HG03432 (cell line): ENCODE measurements around the gene ABCF1.
A peak's percentile ranks its signal among the peaks of the same experiment; 100 is the strongest.
"Not testable (repeated sequence)": the region's sequence is repeated elsewhere in the genome, so short reads cannot be mapped to it uniquely, and the experiment has no call there.

Experiments
- ATAC-seq: cut with Tn5 transposase; IDR thresholded peaks from one replicate; pipeline ENCODE4 v1.9.1; 2021; ENCODE audit warnings: mild to moderate bottlenecking, moderate library complexity; ENCODE audit not compliant: unreplicated experiment

Gene ABCF1

GRCh38 chr6:30571075-30571761 lies at the start of gene ABCF1:
TSS of gene ABCF1 (plus strand) at chr6:30571442. CDS start at chr6:30571488, 46 bp downstream.
- ATAC-seq: peak; percentile 92

- ATAC-seq: not testable (repeated sequence)
These were observed 49.3 kb upstream of the ABCF1 start for GRCh38 chr6:30521952-30522351.

- ATAC-seq: not testable (repeated sequence)
These were observed 44.8 kb upstream of the ABCF1 start for GRCh38 chr6:30526444-30526843.

DNA sequence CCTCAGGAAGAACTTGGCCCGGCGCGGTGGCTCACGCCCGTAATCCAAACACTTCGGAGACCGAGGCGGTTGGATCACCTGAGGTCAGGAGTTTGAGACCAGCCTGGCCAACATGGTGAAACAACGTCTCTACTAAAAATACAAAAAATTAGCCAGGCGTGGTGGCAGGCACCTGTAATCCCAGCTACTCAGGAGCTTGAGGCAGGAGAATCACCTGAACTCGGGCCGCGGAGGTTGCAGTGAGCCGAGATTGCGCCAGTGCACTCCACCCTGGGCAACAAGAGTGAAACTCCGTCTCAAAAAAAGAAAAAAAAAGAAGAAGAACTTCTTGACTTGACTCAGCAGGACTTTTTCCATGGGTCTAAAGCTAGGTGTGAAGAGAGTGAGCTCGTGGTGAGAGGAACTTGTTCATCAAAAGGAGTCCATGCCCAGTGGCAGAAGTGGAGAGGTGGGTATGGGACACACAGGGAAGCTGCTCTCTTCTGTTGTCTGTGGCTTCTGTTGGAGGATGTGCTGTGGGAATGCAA lies 41.8 kb upstream of the ABCF1 start:
- ATAC-seq: peak; percentile 32

GRCh38 chr6:30530014-30530413 lies 41.2 kb upstream of the ABCF1 start:
- ATAC-seq: no peak

DNA sequence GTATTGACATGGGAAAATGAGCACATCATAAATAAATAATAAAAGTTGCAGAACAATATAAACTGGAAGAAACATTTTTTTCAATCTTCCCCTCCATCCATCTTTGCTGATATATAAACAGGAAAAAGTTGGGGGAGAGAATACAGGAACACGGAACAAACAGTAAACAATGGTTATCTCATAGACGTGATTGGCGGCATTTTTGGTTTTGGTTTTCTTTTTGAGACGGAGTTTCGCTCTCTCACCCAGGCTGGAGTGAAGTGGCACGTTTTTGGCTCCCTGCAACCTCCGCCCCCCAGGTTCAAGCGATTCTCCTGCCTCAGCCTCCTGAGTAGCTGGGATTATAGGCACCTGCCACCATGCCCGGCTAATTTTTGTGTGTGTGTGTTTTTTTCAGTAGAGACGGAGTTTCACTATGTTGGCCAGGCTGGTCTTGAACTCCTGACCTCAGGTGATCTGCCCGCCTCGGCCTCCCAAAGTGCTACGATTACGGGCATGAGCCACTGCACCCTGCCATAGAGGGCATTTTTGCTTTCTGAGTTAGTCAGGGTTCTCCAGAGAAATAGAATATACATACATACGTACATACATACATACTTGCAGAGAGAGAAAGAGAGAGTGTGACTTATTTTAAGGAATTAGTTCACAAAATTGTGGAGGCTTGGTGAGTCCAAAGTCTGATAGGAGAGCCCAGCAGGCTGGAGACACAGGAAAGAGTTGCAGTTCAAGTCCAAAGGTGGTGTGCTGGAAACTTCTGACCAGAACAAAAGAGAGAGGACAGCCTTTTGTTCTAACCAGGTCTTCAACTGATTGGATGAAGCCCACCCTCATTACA lies 37.6 kb upstream of the ABCF1 start:
- ATAC-seq: no peak

DNA sequence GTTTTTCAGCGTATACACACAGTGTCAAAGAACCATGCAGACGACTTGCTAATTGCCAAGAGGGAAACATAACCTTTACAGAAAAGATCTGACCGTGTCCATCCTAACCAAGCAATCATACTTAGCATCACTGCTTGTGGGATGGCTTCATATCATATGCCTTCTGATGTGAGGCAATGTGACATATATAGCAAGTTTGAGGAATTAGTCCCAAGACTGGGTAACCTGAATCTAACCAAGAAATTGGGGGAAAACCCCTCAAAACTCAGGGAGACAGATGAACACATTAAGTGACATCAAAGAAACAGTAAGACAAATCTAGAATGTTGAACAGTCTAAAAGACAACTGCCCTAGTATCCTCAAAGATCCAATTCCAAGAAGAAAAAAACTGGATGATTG lies 33.3 kb upstream of the ABCF1 start:
- no peak for ATAC-seq

GRCh38 chr6:30541515-30542403 lies 29.5 kb upstream of the ABCF1 start:
- no peak for ATAC-seq

DNA sequence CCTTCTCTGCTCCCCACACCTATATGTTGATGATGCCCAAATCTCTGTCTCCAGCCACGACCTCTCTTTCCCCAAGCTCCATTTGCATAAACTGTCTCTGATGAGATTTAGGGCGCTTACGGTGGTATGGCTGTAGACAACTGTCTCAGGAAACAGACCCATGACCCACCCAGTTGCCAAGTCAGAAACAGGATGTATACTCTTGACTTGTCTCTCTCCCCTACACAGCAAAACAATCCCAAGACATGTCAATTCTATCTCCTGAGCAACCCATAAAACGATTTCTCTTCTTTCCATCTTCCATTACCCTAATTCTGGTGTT lies 28.9 kb upstream of the ABCF1 start:
- ATAC-seq: no peak

DNA sequence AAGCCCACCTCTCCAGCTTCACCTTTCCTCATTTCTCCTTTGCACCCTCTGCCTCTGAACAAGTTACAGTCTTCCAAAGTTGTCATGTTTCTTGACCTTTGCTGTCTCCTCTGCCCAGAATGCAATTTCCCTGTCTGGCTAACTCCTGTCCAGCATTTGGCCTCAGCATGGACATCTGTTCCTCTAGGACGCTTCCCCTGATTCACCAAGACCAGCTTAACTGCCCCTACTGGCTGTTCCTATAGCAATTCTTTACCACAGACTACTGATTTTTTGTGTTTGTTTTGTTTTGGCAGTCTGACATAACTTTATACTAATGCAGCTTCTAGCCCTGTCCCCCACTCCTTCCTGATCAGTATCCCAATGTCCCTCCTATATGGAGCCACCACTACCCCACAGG lies 28.3 kb upstream of the ABCF1 start:
- ATAC-seq: no peak

DNA sequence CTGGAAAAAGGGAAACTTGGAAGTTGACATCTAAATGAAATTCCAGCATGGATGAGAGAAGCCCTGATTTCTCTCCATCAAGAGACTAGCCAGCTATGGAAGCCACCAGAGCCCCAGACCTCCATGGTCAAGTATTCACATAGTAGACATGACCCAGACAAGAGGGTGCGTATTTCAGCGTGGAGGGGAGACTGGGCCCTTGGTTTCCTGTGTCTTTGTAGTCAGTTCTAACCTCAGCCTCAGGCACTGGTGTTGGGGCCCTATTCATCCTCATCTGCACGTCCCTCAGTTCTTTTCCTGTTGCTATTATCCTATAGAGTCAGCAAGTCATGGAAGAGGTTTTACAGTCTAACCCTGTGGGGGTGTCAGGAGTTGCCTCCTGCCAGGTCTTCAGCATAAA lies 27.4 kb upstream of the ABCF1 start:
- no peak for ATAC-seq

DNA sequence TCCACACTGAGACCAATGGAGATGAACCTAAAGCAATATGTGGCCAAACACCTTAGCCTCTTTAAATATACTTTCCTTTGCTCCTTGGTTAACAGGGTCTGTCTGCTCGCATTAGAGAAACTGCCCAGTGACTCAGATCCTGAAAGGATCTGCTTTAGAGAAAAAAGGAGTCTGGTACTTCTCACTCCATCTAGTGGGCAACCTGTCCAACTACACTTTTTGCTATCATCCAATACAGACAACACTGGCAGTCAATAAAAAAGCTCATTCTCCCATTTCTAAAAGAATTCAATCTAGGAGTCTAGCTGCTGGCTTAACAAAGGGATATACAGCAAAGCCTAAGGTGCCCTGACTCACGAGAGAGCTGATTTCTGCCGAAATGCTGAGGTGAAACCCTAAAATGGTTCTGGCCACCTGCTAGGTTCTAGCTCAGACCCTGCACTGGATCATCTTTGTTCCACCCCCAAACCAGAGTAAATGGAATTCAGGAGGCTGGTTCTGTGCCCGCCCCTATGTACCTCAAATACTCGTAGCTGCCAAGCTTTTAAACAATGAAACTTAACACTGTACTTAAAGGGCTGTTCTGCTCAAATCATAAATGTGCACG lies 26.5 kb upstream of the ABCF1 start:
- no peak for ATAC-seq

DNA sequence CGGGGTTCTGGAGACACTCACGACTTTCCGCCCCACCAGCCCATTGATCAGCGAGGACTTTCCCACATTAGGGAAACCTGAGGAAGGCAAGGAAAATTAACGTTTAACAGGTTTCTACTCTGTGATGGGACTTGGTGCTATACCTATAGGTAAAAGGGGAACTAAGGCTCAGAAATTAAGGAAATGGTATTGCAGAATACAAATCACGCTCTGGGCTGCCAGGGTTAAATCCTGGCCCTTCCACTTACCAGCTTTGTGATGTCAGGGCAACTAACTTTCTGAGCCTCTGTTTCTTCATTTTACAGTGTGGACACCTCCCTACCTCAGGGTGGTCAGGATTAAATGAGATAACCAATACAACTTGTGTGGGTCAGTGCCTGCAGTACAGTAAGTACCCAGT lies 23.8 kb upstream of the ABCF1 start:
- ATAC-seq: no peak

DNA sequence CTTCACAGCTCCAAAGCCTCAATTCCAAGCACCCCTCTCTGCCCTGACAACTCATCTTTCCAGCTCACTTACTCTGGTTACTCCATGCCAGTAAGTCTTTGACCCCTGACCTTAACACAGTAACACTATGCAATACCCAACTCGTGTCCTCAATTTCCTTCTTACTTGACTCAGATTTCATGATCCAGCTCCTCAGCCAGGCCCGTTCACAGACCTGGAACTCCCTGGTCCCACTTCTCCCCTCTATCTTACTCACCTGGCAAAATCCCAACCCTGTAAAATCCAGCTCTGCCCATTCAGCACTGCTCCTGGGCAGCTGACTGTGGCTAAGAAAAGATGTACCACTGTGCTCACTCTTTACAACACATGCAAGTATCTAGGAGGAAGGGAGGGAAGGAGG lies 22.9 kb upstream of the ABCF1 start:
- no peak for ATAC-seq

- no peak for ATAC-seq
These were observed 16.8 kb upstream of the ABCF1 start for GRCh38 chr6:30554404-30554803.

DNA sequence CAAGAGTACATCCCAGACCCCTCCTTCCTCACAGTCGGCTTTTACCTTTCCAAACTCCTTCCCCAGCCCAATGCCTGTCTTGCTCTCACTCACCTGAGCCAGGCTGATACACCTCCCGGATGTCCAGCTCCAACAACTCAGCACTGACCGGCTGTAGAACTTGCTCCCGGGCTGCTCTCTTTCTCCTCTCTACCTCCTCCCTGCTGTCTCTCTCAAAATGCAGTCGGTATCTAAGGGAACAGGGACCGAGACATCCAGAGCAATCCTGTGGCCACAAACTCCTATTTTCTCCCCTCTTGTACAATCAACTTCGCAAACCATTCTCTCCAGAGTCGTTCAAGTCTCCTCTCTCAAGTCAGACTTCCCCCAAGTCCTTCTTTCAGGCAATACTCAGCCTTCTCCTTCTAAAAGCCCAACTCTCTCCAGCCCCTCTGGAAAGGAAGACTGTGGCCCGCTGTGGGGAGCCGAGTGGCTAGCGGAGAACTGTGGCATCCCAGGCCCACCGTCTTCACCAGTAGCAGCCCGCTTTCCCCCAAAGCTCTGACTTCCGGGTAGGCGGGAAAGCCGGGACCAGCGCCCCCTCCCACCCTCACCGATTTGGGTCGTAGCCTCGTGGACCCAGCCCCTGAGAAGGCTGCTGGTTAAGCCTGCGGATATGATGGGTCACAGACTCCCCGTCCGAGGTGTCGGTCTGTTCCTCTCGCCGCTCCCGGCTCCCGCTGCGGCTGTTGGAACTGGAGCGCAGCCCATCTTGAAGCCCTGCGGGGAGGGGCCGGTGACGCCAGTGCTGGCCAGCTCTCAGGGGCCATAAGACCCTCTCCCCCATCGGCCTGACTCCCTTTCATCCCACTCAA lies 16.1 kb upstream of the ABCF1 start:
- no peak for ATAC-seq

GRCh38 chr6:30555816-30556065 lies 15.5 kb upstream of the ABCF1 start:
- no peak for ATAC-seq

DNA sequence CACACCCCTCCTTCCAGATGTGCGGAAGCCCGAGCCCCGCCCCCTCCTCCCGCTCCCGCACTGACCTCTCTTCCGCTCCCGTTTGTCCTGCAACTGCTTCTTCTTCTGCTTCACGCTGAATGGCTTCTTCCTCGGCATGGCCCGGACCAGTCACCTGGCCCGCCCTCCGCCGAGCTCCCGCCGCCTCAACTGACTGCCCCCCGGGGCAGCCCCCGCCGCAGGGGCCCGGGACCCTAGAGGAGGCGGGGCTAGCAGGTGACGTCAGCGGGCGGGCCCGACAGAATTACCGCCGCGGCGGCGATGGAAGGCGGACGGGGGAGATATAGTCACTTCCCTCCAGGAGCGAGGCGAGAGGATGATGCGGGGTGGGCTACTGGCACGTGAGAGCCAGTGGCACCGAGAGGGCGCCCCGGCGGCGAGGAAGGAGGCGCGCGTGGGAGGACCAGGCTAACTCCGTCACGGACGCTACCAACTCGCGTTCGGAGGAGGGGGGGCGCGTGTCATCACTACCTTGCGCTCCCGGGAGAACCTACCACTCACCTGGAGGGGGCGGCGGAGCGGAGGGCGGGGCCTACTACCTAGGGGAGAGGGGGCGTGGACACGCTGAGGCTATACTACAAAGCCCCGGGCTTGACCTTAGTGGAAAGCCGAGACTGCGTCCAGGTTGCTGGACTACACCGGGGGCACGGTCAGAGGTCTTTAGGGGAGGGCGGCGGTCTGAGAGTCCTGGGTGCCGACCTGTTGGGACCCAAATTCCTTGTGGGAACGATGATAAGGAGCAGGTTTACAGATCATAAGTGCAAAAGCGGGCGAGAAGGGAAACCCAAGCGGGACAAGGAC lies 15.0 kb upstream of the ABCF1 start, which contains the start of gene GNL1:
Gene GNL1 (minus strand): TSS at position 424 of the 840 bp plus-strand sequence. CDS start 286 bp downstream, at position 138.
- ATAC-seq: peak; percentile 81
